SU-DHL-6 (cell line): ENCODE measurements around the gene GRID1.

ENCODE experiments used
- H2AFZ ChIP-seq: fragments of 200-600 bp; sonication (generic); 2 replicates; pipeline ENCODE4 v1.6.1; 2014; ENCODE audit warnings: low read depth, mild to moderate bottlenecking, moderate library complexity, mixed read lengths, antibody characterized with exemption, low read length; ENCODE audit not compliant: severe bottlenecking
- H3F3A ChIP-seq: fragments of 200-600 bp; shearing (Covaris generic); 2 replicates; pipeline ENCODE4 v1.6.0; 2016; ENCODE audit warnings: antibody characterized with exemption, mild to moderate bottlenecking; ENCODE audit not compliant: insufficient read depth
- H3K27ac ChIP-seq: fragments of 200-600 bp; sonication (generic); 2 replicates; pipeline ENCODE4 v1.5.1; 2016; ENCODE audit warnings: low read depth, mild to moderate bottlenecking, low read length, moderate library complexity, mixed read lengths
- H3K27me3 ChIP-seq: fragments of 200-600 bp; sonication (generic), shearing (Covaris generic); 2 replicates; pipeline ENCODE4 v1.6.0; 2014; ENCODE audit warnings: mild to moderate bottlenecking, low read length
- H3K36me3 ChIP-seq: fragments of 200-600 bp; sonication (generic); 2 replicates; pipeline ENCODE4 v1.6.1; 2014; ENCODE audit warnings: mild to moderate bottlenecking, low read length, mixed read lengths
- H3K4me2 ChIP-seq: fragments of 300-600, 200-600 bp; shearing (Covaris generic), sonication (generic); 2 replicates; pipeline ENCODE4 v1.6.0; 2014; ENCODE audit warnings: low read length, low read depth, mild to moderate bottlenecking; ENCODE audit not compliant: poor library complexity, severe bottlenecking
- H3K4me3 ChIP-seq: fragments of 200-600 bp; sonication (generic); 2 replicates; pipeline ENCODE4 v1.5.1; 2014; ENCODE audit warnings: antibody characterized with exemption, low read length, mild to moderate bottlenecking, mixed read lengths; ENCODE audit not compliant: insufficient read depth, poor library complexity, severe bottlenecking
- H3K79me2 ChIP-seq: fragments of 200-600 bp; sonication (generic); 2 replicates; pipeline ENCODE4 v1.6.1; 2014; ENCODE audit warnings: mild to moderate bottlenecking, low read length, moderate library complexity; ENCODE audit not compliant: insufficient read depth
- H3K9ac ChIP-seq: fragments of 200-600 bp; sonication (generic); 2 replicates; pipeline ENCODE4 v1.7.0; 2014; ENCODE audit warnings: mild to moderate bottlenecking, low read length
- H3K9me2 ChIP-seq: fragments of 200-600 bp; sonication (generic); replicated peaks from 2 replicates; pipeline ENCODE4 v1.6.1; 2014; ENCODE audit warnings: low read length; ENCODE audit not compliant: insufficient read depth
- H3K9me3 ChIP-seq: fragments of 200-600 bp; sonication (generic); 2 replicates; pipeline ENCODE4 v1.6.1; 2014; ENCODE audit warnings: low read length, mixed read lengths; ENCODE audit not compliant: insufficient read depth
- H4K20me1 ChIP-seq: fragments of 200-600 bp; sonication (generic); 2 replicates; pipeline ENCODE4 v1.6.1; 2014; ENCODE audit warnings: low read depth, mild to moderate bottlenecking, antibody characterized with exemption, low read length, moderate library complexity, mixed read lengths
- EZH2phosphoT487 ChIP-seq: fragments of 200-600 bp; sonication (generic), shearing (Covaris generic); conservative IDR thresholded peaks from 2 replicates; pipeline ENCODE4 v1.6.1; 2018; ENCODE audit warnings: mild to moderate bottlenecking, antibody characterized with exemption, low read length, moderate library complexity, mixed read lengths
- TF ChIP-seq, protein P1 (sequence below): fragments of 200-600 bp; sonication (generic); IDR thresholded peaks from one replicate; pipeline ENCODE4 v1.5.1; 2017; ENCODE audit warnings: antibody characterized with exemption, mild to moderate bottlenecking, low read length, moderate library complexity; ENCODE audit not compliant: insufficient read depth, poor library complexity, severe bottlenecking

The GRID1 gene

DNA sequence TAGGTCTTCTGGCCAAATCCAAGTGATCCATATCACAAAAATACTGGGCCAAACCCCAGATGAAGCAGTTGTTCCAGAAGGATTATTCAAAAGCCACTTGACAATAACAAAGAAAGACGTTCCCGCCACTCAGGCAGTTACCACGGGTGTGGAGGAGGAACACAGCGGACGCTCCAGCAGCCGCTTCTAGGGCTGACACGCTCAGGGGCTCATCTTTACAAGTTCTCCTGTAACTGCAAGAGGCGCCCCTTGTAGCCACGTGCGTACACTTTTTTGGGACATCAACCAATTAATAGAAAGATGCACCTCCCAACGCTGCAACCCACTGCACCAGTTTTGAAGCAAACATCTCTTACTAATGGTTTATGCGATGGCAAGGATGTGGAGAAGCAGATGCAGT lies 159.4 kb downstream of the GRID1 start:
- no peak overlapping the region for H2AFZ ChIP-seq
- H3K9ac ChIP-seq: no peak overlapping the region
- no peaks in the 10 kb centered on the region for H3K27me3 ChIP-seq
- H3K4me3 ChIP-seq: no peak overlapping the region
- TF ChIP-seq, protein P1, sequence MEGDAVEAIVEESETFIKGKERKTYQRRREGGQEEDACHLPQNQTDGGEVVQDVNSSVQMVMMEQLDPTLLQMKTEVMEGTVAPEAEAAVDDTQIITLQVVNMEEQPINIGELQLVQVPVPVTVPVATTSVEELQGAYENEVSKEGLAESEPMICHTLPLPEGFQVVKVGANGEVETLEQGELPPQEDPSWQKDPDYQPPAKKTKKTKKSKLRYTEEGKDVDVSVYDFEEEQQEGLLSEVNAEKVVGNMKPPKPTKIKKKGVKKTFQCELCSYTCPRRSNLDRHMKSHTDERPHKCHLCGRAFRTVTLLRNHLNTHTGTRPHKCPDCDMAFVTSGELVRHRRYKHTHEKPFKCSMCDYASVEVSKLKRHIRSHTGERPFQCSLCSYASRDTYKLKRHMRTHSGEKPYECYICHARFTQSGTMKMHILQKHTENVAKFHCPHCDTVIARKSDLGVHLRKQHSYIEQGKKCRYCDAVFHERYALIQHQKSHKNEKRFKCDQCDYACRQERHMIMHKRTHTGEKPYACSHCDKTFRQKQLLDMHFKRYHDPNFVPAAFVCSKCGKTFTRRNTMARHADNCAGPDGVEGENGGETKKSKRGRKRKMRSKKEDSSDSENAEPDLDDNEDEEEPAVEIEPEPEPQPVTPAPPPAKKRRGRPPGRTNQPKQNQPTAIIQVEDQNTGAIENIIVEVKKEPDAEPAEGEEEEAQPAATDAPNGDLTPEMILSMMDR: no peak
- TF ChIP-seq EZH2phosphoT487: no peak
- no peak overlapping the region for H3K27ac ChIP-seq
- H3F3A ChIP-seq: no peaks in the 10 kb centered on the region
- no peaks in the 10 kb centered on the region for H3K9me2 ChIP-seq
- no peaks in the 10 kb centered on the region for H3K79me2 ChIP-seq
- H4K20me1 ChIP-seq: no peaks in the 10 kb centered on the region
- no peaks in the 10 kb centered on the region for H3K9me3 ChIP-seq
- H3K4me2 ChIP-seq: no peak overlapping the region
- H3K36me3 ChIP-seq: no peaks in the 10 kb centered on the region

- no peaks in the 10 kb centered on the region for H3K36me3 ChIP-seq
- no peak for TF ChIP-seq EZH2phosphoT487
- TF ChIP-seq, protein P1: no peak
- no peak overlapping the region for H3K27ac ChIP-seq
- H3K9me3 ChIP-seq: no peaks in the 10 kb centered on the region
- no peaks in the 10 kb centered on the region for H3K27me3 ChIP-seq
- no peaks in the 10 kb centered on the region for H3K9me2 ChIP-seq
- H3K79me2 ChIP-seq: no peaks in the 10 kb centered on the region
- no peaks in the 10 kb centered on the region for H4K20me1 ChIP-seq
- H3K4me3 ChIP-seq: no peak overlapping the region
- H3F3A ChIP-seq: no peaks in the 10 kb centered on the region
- H3K9ac ChIP-seq: no peak overlapping the region
- H2AFZ ChIP-seq: no peak overlapping the region
- no peak overlapping the region for H3K4me2 ChIP-seq
These were observed 160.4 kb downstream of the GRID1 start for GRCh38 chr10:86206240-86206579.

- Histone ChIP-seq H3K9me3 (no peaks in the 10 kb centered on the region), H2AFZ (no peak overlapping the region), H3K9ac (no peak overlapping the region), H3F3A (no peaks in the 10 kb centered on the region), H3K4me3 (no peak overlapping the region), H3K36me3 (no peaks in the 10 kb centered on the region), H3K27ac (no peak overlapping the region), H4K20me1 (no peaks in the 10 kb centered on the region), H3K9me2 (no peaks in the 10 kb centered on the region), H3K79me2 (no peaks in the 10 kb centered on the region), H3K27me3 (no peaks in the 10 kb centered on the region), H3K4me2 (no peak overlapping the region)
- TF ChIP-seq, protein P1: no peak
- TF ChIP-seq EZH2phosphoT487: no peak
These were observed 161.0 kb downstream of the GRID1 start for GRCh38 chr10:86205306-86206239.
